GM21390 (cell line): Measurements from ENCODE around the gene MFN2.

Experiments used
- ATAC-seq: cut with Tn5 transposase; IDR thresholded peaks from one replicate; pipeline ENCODE4 v1.9.1; 2021; ENCODE audit not compliant: unreplicated experiment

The MFN2 gene

DNA sequence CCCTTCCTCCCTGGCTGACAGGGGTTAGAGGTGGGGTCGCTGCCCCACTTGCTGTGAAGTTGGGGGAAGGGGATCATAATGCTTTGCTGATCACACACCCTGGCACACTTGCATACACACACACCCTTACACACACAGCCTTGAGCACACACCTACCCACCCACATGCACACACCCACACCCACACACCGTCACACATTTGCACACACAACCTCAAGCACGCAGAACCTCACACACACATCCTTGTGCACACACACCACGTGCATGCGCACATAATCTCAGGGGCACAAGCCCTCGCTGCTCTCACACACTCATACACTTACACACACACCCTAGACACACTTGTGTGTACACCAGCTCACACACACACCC, 66.5 kb downstream of the MFN2 start:
- ATAC-seq = no peak

DNA sequence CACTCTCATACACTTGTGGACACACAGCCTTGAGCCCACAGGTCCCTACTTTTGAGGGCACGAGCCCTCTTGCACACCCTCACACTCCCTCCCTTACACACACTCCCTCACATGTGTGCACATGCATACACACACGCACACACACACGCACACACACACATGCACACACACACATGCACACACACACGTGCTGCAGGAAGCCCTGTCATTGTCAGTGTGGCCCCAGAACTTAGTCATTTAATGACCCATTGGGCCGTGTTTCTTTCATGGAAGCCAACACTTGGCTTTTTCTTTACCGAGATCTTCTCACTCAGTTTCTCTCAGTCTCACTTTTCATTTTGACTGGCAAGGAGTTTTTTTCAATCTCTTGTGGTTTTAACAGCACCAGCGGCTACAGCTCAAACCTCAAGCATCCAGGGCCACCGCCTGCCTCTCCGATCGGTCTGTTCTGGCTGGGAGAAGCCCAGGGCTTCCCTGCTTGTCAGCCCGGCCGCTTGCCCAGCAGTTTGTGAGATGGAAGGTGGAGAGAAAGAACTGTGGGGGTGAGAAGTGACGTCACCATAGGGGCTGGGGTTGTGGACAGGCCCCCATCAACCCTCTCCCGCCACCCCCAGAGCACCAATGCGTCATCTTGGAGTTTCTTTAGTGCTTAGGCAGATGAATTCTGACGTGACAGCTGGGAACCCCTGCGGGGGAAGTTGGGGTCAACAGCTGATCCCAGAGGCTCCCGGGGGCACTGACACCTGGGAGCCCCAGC, 67.1 kb downstream of the MFN2 start:
- ATAC-seq = peak; percentile 46

DNA sequence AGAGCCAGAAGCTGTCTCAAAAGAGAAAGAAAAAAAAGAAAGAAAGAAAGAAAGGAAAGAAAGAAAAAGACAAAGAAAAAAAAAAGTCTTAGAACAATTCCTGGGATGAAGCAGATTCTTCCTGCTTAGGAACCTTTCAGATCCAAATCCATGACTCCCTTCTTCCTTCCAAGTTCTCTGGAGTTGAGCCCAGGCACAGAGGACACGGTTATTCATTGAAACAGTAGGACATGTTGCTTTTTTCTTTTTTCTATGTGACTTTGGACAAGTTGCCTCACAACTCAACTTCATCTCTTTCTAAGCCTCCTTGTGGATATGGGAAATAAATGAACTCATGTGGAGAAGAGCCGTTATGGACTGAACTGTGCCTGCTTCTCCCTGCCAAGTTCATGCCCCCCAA, 68.1 kb downstream of the MFN2 start:
- no peak for ATAC-seq

DNA sequence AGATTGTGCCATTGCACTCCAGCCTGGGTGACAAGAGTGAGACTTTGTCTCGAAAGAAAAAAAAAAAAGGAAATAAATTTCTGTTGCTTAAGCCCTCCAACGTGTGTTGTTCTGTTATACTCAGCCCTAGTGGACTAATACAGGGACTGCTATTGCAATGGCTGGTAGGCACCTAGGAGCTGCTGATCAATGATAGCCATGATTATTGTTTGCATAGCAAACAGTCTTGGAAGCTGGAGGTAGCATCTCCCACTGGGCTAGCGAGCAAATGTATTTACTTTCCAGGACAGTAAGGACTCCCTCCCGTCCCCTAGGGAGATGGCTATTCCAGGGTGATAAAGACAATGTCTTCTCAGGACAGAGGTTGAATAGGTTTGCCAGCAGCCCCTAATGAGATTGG, 69.4 kb downstream of the MFN2 start:
- ATAC-seq = no peak

DNA sequence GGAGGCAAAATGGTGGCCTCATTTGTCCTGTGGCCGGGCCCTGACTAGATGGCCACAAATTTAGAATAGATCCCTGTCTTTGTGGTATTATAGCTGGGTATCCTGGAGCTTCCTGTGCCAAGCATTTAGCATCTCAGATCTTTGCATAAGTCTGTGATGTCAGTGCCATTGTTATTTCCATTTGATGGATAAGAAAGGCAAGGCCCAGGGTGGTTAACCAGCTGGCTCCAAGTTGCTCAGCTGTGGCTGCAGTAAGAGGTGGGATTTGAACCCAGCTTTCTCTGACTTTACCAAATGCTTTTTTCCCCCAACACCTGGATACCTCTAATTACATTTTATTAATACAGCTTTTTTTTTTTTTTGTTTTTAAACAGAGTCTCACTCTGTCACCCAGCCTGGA, 71.1 kb downstream of the MFN2 start:
- ATAC-seq = no peak

DNA sequence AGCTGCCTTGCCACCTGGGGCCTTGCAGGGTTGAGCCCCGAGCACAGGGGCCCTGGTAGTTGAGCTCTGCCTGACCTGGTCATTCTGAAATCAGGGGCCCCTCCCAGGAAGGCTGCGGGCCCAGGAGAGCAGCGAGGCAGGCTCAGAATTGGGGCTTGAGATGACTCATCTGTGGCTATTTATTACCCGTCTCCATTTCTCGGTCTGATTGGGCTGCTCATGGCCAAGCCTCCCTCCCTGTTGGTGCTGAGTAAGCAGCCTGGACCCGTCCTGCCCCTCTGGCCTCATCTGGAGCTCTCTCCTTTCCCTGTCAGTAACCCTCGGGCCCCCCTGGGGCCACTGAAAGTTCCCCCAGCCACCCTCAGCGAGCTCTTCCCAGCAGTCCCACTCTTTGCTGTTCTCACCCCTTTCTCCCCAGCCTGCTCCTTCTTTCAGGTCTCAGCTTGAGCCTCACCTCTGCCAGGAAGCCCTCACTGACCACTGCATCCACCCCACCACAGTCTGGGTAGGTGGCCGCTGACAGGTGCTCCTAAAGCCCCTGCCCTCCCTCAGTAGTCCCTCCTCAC, 71.8 kb downstream of the MFN2 start:
- peak; percentile 67 for ATAC-seq

DNA sequence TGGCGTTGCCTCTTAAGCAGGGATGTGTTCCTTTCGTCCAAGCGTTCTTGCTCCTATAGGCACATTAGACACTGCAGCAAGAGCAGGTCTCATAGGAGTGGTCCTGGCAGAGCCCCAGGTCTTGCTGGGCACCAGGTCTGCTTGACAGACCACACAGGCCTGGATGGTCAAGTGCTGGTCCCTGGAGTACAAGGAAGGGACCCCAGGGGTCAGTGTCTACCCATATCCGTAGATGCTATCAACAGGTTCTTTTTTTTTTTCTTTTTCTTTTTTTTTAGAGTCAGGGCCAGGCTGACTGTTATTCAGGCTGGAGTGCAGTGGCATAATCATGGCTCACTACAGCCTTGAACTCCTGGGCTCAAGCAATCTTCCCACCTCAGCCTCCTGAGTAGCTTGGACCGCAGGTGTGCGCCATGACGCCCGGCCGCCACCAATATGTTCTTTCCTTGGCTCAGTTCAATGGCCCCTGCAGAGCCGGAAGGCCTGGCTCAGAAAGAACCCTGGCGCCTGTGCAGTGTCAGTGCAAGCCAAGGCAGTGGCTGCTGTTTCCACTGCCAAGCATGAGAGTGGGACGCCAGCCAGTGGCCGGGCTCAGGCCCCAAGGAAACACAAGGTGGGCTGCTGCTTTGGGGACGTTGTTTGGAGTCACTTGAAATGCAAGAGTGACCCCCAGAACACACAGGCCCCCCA, 72.9 kb downstream of the MFN2 start:
- ATAC-seq = no peak

DNA sequence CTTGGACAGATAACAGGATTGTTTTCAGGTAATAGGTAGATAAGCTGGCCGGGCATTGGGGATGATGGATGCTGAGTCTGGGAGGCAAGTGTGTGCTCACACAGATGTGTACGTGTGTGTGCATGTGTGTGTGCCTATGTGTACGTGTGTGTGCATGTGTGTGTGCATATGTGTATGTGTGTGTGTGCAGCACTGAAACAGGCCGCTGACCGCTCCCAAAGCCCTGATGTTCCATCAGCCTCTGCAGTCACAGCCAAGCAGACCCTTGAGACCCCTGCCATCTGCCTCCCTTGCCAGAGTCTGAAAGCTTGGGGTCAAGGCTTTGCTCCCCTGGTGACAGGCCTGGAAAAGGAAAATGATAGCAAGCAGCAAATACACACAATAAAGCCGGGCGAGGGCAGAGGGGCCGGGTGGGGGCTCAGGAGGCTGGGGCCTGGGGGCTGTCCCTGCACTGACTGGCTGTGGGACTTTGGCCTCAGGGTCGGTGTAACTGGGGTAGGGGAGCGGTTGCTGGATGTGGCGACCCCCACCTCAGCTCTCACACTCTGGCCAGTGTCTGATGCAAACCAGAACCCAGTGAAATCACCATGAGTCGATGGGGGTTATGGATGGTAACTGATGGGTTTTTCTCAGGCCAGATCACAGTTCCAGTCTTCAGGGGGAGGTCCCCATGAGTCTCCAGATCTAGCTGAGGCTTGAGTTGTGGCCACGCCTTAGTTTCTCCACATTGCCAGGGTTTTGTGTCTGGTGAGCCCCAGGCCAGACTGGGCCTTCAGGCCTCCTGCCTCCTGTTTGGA, 73.7 kb downstream of the MFN2 start:
- ATAC-seq = peak; percentile 25

DNA sequence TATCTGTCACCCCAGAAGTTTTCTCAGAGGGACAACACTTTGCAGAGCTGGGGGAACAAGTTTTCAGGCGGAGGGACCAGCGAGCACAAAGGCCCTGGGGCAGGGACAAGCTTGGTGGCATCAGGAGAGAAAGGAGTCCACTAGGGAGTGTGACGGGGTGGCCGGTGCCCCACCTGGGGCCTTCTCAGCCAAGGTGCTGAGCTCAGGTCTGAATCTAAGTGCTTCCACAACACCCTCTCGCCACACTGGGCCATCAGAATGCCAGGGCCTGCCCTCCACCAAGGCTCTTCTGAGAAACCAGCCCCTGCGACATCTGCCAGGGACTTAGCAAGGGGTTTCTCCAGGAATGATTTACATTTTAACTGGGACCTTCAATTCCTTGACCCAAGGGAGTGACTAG, 75.0 kb downstream of the MFN2 start:
- no peak for ATAC-seq

DNA sequence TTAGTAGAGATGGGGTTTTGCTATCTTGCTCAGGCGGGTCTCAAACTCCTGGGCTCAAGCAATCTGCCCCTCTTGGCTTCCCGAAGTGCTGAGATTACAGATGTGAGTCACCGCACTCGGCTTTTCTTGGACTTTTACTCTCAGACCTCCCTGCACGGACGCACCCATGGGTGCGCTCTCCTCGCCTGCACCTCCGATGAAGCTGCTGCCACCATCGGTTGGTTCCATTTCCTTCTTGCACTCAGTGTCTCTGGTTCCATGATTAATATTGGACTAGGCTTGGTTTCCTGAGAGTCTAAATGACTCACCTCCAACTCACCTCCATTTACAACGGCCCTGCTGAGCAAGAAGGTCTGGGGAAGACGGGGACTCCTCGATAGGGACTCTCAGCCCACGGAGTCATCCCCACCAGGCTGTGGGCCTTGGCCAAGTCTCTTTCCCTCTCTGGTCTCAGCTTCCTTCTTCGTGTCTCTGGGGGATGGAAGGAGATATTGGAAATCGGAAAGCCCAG, 76.1 kb downstream of the MFN2 start:
- no peak for ATAC-seq

DNA sequence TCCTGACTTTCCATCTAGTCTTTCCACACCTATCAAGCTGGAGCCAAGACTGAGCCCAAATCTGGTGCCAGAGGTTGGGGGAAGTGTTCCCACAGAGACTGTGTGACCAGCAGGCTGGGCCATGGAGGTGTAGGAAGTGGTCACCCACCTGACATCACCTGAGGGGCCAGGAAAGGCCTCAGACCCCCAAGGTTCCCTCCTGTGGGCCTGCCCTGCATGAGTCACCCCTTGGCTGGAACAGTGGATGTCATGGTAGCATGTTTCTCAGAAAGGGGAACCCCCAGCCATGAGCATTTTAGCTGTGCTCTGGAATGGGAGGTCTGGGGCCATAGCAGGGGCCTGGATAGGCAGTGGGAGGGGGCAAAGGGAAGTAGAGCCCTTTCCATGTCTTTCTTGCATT, 77.1 kb downstream of the MFN2 start:
- ATAC-seq = no peak

DNA sequence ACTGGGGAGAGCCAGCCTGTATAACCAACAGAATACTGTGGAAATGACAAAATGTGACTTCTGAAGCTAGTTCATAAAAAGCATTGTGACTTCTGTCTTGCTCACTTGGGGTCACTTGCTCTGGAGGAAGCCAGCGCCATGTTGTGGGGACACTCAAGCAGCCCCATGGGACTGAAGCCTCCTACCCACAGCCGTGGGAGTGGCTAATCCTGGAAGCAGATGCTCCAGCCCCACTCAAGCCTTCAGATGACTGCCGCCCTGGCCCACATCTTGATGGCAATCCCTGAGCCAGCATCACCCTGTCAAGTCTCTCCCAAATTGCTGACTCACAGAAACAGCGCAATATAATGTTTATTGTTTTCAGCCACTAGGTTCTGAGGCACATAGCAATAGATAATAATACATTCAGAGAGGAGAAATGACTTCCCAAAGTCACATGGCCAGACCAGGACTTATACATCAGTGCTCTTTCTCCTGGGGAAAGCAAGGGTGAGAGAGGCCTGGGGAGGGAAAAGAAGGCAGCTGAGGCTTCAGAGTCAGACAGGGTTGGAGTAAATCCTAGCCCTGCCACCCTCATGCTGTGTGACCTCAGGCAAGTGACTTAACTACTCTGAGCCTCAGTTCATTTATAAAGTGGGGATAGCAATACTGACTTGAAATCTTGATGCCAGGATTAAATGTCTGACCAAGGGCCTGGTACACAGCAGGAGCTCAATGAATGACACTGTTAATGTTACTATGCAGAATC, 77.9 kb downstream of the MFN2 start:
- ATAC-seq = no peak

DNA sequence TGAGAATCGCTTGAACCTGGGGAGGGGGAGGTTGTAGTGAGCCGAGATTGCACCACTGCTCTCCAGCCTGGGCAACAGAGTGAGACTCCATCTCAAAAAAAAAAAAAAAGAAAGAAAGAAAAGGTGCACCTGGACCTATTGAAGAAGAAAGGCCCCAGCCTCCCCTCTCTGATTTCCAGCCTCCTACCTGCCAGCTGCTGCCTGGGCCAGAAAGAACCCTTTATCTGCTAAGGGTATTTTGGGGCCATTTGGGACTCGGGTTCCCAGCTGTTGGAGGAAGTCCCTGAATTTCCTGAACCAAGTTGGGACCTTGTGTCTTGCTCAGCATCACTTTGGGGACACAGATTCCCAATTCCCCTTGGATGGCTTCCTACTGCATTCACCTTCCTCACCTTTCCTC, 79.0 kb downstream of the MFN2 start:
- no peak for ATAC-seq

DNA sequence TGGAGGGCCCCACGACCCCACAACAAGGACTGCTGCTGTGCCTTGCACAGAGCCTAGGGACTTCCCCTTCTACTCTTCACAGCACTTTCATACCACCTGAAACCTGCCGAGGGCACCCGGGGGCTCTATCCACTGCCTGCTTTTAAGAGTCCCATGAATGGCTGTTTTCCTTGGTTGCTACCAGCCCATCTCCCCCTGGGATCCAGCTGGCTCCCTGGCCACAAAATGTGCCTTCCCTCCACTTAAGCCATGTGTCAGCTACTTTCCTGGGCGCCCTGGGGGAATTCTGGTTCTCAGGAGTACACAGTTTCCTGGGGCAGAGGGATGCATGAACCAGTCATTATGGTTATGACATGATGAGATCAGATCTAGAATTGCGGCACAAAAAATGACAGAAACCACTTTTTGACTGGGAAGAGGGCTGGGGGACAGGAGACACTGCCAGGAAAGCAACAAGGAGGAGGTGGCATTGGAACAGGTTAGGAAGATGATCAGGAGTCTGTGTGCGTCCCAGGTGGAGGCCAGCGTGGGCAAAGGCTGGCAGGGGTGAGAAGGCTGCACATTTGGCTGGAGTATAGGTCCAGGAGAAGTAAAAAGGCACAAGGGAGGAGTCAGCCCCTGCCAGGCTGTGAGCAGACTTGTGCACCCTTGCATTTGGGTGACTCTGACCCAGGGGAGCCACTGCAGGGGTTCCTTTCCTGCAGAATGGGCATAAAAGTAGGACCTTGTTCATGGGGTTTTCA, 79.6 kb downstream of the MFN2 start:
- no peak for ATAC-seq

DNA sequence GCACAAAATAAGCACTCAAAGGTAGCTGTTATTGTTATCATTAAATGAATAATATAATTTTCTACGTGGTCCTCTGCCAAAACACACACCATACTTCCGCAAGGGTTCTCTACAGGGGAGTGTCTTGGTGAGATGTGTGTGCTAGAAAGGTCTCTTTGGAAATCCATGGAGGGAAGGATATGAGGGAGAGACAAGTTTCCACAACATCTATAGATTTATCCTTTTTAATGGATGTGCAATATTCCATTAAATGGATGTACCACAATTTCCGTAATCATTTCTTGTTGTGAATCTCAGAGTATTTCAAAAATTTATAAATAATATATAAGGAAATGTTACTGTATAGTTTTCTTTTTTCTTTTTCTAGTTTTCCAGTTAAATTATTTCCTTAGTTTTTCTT, 80.3 kb downstream of the MFN2 start:
- no peak for ATAC-seq
